Measurements from ENCODE around the gene ST6GALNAC4. TPM values are rescaled to one million over a fixed set of nuclear protein-coding genes. Genes with fewer than 3 reads are reported as not detected.

ST6GALNAC4 gene
- total RNA-seq, 4 donors from 2014 or later: 25.2 to 49.7 (median 31.7) TPM

GRCh38 chr9:127907867-127908659 lies 8.8 kb downstream of the ST6GALNAC4 start:
- H3K27ac ChIP-seq: no peak overlapping the region
- no peaks in the 10 kb centered on the region for H3K27me3 ChIP-seq
- peaks cover 0 to 49% (median 35%) of the 10 kb centered on the region in 3 donors for H3K4me1 ChIP-seq
- no peak overlapping the region for H3K4me3 ChIP-seq
- ATAC-seq: no peak
- WGBS, 2 donors (ENCODE audit: low coverage in 1 of 2): 64 to 86% methylated on average over 4 to 20 of the region's 35 CpGs
- TF ChIP-seq CTCF (IDR thresholded peaks at IDR 0.05) (no peak), POLR2AphosphoS5 (IDR thresholded peaks at IDR 0.05) (no peak), POLR2A (IDR thresholded peaks at IDR 0.05) (no peak), EP300 (IDR thresholded peaks at IDR 0.05) (no peak)
- H3K9me3 ChIP-seq: no peaks in the 10 kb centered on the region
- peaks cover 0 to 50% of the 10 kb centered on the region in 2 donors for H3K36me3 ChIP-seq

DNA sequence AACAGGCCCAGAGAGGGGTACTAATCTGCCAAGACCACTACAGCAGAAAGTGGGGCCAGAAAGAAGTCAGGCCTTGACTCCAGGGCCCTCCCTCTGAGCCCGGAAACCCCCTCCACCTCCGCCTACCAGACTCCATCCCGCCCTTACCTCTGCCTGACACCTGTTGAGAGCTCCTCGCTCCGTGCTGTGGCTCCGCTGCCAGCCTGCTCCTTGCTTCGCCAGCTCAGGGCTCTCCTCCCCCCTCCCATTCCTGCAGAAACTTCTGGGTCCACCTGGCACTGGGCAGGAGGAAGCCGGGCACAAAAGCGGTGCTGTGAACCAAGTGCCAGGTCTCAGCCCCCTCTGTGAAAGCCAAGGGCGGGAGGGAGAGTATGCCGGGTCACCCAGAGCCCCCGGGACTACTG lies 11.1 kb downstream of the ST6GALNAC4 start:
- no peak for ATAC-seq
- H3K4me3 ChIP-seq: no peak overlapping the region
- H3K4me1 ChIP-seq: peaks cover 0 to 57% (median 35%) of the 10 kb centered on the region in 3 donors
- H3K27me3 ChIP-seq: no peaks in the 10 kb centered on the region
- H3K27ac ChIP-seq: peak overlapping the region in 3 of 4 donors; percentile 72 to 82 (median 76)
- TF ChIP-seq EP300 (IDR thresholded peaks at IDR 0.05) (no peak), POLR2A (IDR thresholded peaks at IDR 0.05) (no peak), CTCF (IDR thresholded peaks at IDR 0.05) (no peak), POLR2AphosphoS5 (IDR thresholded peaks at IDR 0.05) (no peak)
- H3K36me3 ChIP-seq: peaks cover 0 to 27% of the 10 kb centered on the region in 2 donors
- WGBS, 2 donors (ENCODE audit: low coverage in 1 of 2): 66 to 100% methylated on average over 2 to 7 of the region's 12 CpGs
- H3K9me3 ChIP-seq: no peaks in the 10 kb centered on the region

DNA sequence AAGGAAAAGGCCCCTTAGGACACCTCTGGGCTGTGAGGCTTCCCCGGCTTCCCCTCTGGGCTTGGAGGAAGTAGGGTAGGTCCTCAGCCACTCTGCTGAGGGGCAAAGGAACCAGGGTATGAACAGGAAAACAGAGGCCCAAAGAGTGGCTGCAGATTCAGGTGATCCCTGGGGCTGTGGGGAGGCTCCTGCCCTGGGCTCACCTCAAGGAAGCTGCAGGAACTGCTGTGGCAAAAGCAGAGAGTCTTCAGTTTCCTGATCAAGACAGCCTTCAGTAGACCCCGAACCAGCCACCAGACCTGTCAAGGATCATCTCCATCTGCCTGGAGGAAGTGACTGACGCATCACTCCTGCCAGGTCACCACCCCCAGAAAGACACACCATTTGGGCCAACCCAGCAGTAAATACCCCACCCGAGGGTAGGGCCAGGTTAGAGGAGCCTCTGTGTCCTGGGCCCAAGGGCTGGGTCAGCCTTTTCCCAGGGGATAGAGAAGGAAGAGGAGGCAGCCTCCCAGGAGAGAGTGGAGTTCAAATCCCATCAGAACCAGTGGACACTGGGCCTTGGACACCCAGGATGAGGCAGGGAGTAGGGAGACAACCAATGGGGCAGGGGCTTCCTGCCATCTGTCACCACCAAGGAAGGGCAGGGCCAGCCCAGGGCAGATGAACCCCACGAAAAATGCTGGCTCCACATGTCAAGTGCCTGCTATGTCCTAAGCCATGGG lies 11.7 kb downstream of the ST6GALNAC4 start:
- no peaks in the 10 kb centered on the region for H3K27me3 ChIP-seq
- peaks cover 0 to 57% (median 39%) of the 10 kb centered on the region in 3 donors for H3K4me1 ChIP-seq
- peaks cover 0 to 21% of the 10 kb centered on the region in 2 donors for H3K36me3 ChIP-seq
- TF ChIP-seq CTCF (IDR thresholded peaks at IDR 0.05) (no peak), POLR2A (IDR thresholded peaks at IDR 0.05) (no peak)
- H3K9me3 ChIP-seq: no peaks in the 10 kb centered on the region
- no peak for ATAC-seq
- peak overlapping the region in 3 of 4 donors; percentile 72 to 82 (median 76) for H3K27ac ChIP-seq
- WGBS, 2 donors (ENCODE audit: low coverage in 1 of 2): 80% methylated on average over 1 of the region's 5 CpGs; no CpG with 5 or more reads in 1 of the 2 donors
- no peak overlapping the region for H3K4me3 ChIP-seq

GRCh38 chr9:127904561-127905003 lies 12.3 kb downstream of the ST6GALNAC4 start:
- H3K27ac ChIP-seq: peak overlapping the region in 3 of 4 donors; percentile 72 to 82 (median 76)
- no peaks in the 10 kb centered on the region for H3K27me3 ChIP-seq
- H3K36me3 ChIP-seq: peaks cover 0 to 15% of the 10 kb centered on the region in 2 donors
- 0 to 40% methylated on average over 1 to 2 of the region's 12 CpGs for WGBS, 2 donors (ENCODE audit: low coverage in 1 of 2)
- H3K4me3 ChIP-seq: no peak overlapping the region
- H3K9me3 ChIP-seq: no peaks in the 10 kb centered on the region
- no peak for ATAC-seq
- peaks cover 0 to 63% (median 45%) of the 10 kb centered on the region in 3 donors for H3K4me1 ChIP-seq
- TF ChIP-seq POLR2A (IDR thresholded peaks at IDR 0.05) (no peak), POLR2AphosphoS5 (IDR thresholded peaks at IDR 0.05) (no peak), CTCF (IDR thresholded peaks at IDR 0.05) (no peak), EP300 (IDR thresholded peaks at IDR 0.05) (no peak)
